IMR-90 (cell line): Measurements from ENCODE around the gene LSM12. TPM values are rescaled to one million over a fixed set of nuclear protein-coding genes. Genes with fewer than 3 reads are reported as not detected.

Experiments used
- ATAC-seq: fragments of 200-7000 bp; cut with Tn5 transposase; 2 replicates; pipeline ENCODE4 v1.9.1; 2020; ENCODE audit warnings: low read depth, mild to moderate bottlenecking, moderate library complexity
- BruUV-seq: library from RNA; stranded (reverse); fragments of 400-500 nt; replicated peaks from 2 replicates; lab custom pipeline; 2021; lab: Mats Ljungman, UMichigan
- CTCF ChIA-PET: fragments of 300-600 bp; formaldehyde crosslinking; extraction: SDS; loops from one replicate; lab custom pipeline; 2021; ENCODE audit warnings: antibody characterized with exemption; lab: Yijun Ruan, JAX
- POLR2A ChIA-PET: fragments of 300-600 bp; sonication (Branson Sonifier 250); formaldehyde crosslinking; loops from one replicate; lab custom pipeline; 2022; ENCODE audit warnings: antibody characterized with exemption; ENCODE audit not compliant: unreplicated experiment; lab: Charles Lee
- DNase-seq: peaks from one replicate; pipeline ENCODE4 v3.0.0; 2013
- H2AFZ ChIP-seq: replicated peaks from 2 replicates; pipeline ENCODE3; 2013; ENCODE audit warnings: low read length, mild to moderate bottlenecking; ENCODE audit not compliant: poor library complexity
- H2AK5ac ChIP-seq: 2 replicates; pipeline ENCODE4 v1.6.1; 2013; ENCODE audit warnings: low read depth, low read length, inconsistent platforms
- H2AK9ac ChIP-seq: replicated peaks from 2 replicates; pipeline ENCODE3; 2013; ENCODE audit warnings: mild to moderate bottlenecking, low read depth, low read length, moderate library complexity; ENCODE audit not compliant: poor library complexity
- H2BK120ac ChIP-seq: 2 replicates; pipeline ENCODE4 v1.6.1; 2013; ENCODE audit warnings: low read depth, low read length, inconsistent platforms
- H2BK15ac ChIP-seq: 3 replicates; pipeline ENCODE4 v1.6.1; 2013; ENCODE audit warnings: low read depth, low read length, inconsistent platforms
- H2BK20ac ChIP-seq: 2 replicates; pipeline ENCODE4 v1.6.1; 2013; ENCODE audit warnings: low read depth, mild to moderate bottlenecking, inconsistent platforms, low read length, moderate library complexity
- H2BK5ac ChIP-seq: 2 replicates; pipeline ENCODE4 v1.6.1; 2013; ENCODE audit warnings: mild to moderate bottlenecking, low read depth, low read length, inconsistent platforms; ENCODE audit not compliant: poor library complexity, severe bottlenecking
- H3K14ac ChIP-seq: replicated peaks from 2 replicates; pipeline ENCODE4 v1.6.1; 2013; ENCODE audit warnings: low read depth, low read length, inconsistent platforms
- H3K18ac ChIP-seq: 2 replicates; pipeline ENCODE4 v1.6.1; 2013; ENCODE audit warnings: low read depth, low read length, control low read depth
- H3K23ac ChIP-seq: 2 replicates; pipeline ENCODE4 v1.6.1; 2013; ENCODE audit warnings: low read depth, low read length, inconsistent platforms
- H3K27ac ChIP-seq: 2 replicates; pipeline ENCODE4 v1.5.1; 2013; ENCODE audit warnings: mild to moderate bottlenecking, control low read depth, low read length; ENCODE audit not compliant: insufficient read depth
- H3K27me3 ChIP-seq: 2 replicates; pipeline ENCODE4 v1.6.1; 2013; ENCODE audit warnings: low read length; ENCODE audit not compliant: control insufficient read depth, insufficient read depth
- H3K36me3 ChIP-seq: 2 replicates; pipeline ENCODE4 v1.6.1; 2013; ENCODE audit warnings: low read length, mixed read lengths; ENCODE audit not compliant: control insufficient read depth, insufficient read depth
- H3K4ac ChIP-seq: 2 replicates; pipeline ENCODE4 v1.6.1; 2013; ENCODE audit warnings: low read depth, low read length, inconsistent platforms
- H3K4me1 ChIP-seq: 2 replicates; pipeline ENCODE4 v1.6.1; 2013; ENCODE audit warnings: low read length, mixed read lengths; ENCODE audit not compliant: control insufficient read depth, insufficient read depth
- H3K4me2 ChIP-seq: 2 replicates; pipeline ENCODE4 v1.6.1; 2013; ENCODE audit warnings: low read depth, mild to moderate bottlenecking, control low read depth, low read length, moderate library complexity
- H3K4me3 ChIP-seq: 2 replicates; pipeline ENCODE4 v1.5.1; 2013; ENCODE audit warnings: low read depth, mild to moderate bottlenecking, control low read depth, low read length, moderate library complexity; ENCODE audit not compliant: insufficient read depth
- H3K56ac ChIP-seq: 2 replicates; pipeline ENCODE4 v1.6.1; 2013; ENCODE audit warnings: low read length, inconsistent platforms; ENCODE audit not compliant: insufficient read depth; ENCODE audit errors: extremely low read depth
- H3K79me1 ChIP-seq, 2 experiments: 2 replicates each; pipeline ENCODE4 v1.6.1; 2013; ENCODE audit warnings: low read length in 2 of 2, inconsistent platforms in 1 of 2, low read depth in 1 of 2
- H3K9ac ChIP-seq: 2 replicates; pipeline ENCODE4 v1.6.1; 2013; ENCODE audit warnings: low read depth, low read length, control low read depth
- H3K9me1 ChIP-seq: 2 replicates; pipeline ENCODE4 v1.6.1; 2013; ENCODE audit warnings: low read length, inconsistent platforms; ENCODE audit not compliant: insufficient read depth
- H3K9me3 ChIP-seq: 2 replicates; pipeline ENCODE4 v1.6.1; 2013; ENCODE audit warnings: low read length; ENCODE audit not compliant: control insufficient read depth, insufficient read depth
- H4K20me1 ChIP-seq: 2 replicates; pipeline ENCODE4 v1.6.1; 2013; ENCODE audit warnings: low read length, inconsistent platforms; ENCODE audit not compliant: insufficient read depth
- H4K5ac ChIP-seq: 2 replicates; pipeline ENCODE4 v1.6.1; 2013; ENCODE audit warnings: mild to moderate bottlenecking, low read depth, low read length, control low read depth
- H4K8ac ChIP-seq, 2 experiments: 2 replicates each; pipeline ENCODE4 v1.6.1; 2013; ENCODE audit warnings: low read depth in 2 of 2, low read length in 2 of 2, control low read depth in 1 of 2, inconsistent platforms in 1 of 2
- H4K91ac ChIP-seq: 2 replicates; pipeline ENCODE4 v1.6.1; 2013; ENCODE audit warnings: low read depth, low read length, inconsistent platforms; ENCODE audit not compliant: insufficient read depth
- CEBPB ChIP-seq: IDR thresholded peaks from 2 replicates; pipeline ENCODE4 v1.6.1; 2012; ENCODE audit warnings: low read depth, low read length, improper control_type of control experiment
- POLR2A ChIP-seq: IDR thresholded peaks from 2 replicates; pipeline ENCODE4 v1.6.1; 2012; ENCODE audit warnings: mild to moderate bottlenecking, low read depth, low read length
- WGBS, 2 experiments: methylation state at CpG; one replicate each; pipeline versions ENCODE4 v1.1.5 to v1.1.7; 2013; ENCODE audit warnings: missing lambda C conversion rate in 2 of 2; ENCODE audit not compliant: insufficient read length in 1 of 2; ENCODE audit errors: extremely low coverage in 2 of 2; 5-methylcytosine and 5-hydroxymethylcytosine counted together
- dilution Hi-C: fragments of 300-500 bp; cut with HindIII; formaldehyde crosslinking; loops from one replicate; pipeline ENCODE4 v1.14.3; 2018; ENCODE audit warnings: low sequenced_read_pairs; ENCODE audit not compliant: unreplicated experiment
- in situ Hi-C: fragments of 300-500 bp; cut with MboI; formaldehyde crosslinking; loops from 3 replicates; pipeline ENCODE4 v1.14.3; 2019; ENCODE audit warnings: low sequenced_read_pairs, inconsistent platforms, mixed read lengths
- intact Hi-C: fragments of 100-400 bp; cut with micrococcal nuclease; formaldehyde crosslinking; loops from 2 replicates; pipeline ENCODE4 v1.10.0; 2022
- polyA plus RNA-seq, 3 experiments: library from polyadenylated mRNA; depleted of rRNA; stranded (reverse); fragments of >200 nt; gene quantifications; 2 replicates each; pipeline ENCODE4 v1.2.3, GENCODE V29; 2012; ENCODE audit warnings: low replicate concordance in 1 of 3
- total RNA-seq: library from RNA; depleted of rRNA; stranded (reverse); fragments of >200 nt; gene quantifications from 2 replicates; pipeline ENCODE4 v1.2.3, GENCODE V29; 2012
- TF ChIP-seq, protein P1 (sequence below): conservative IDR thresholded peaks from 2 replicates; pipeline ENCODE4 v1.5.1; 2012; ENCODE audit warnings: mild to moderate bottlenecking, low read depth, low read length, improper control_type of control experiment

Gene LSM12
- total and polyA plus RNA-seq, 2 of the 4 experiments (the other 2 are of a cell fraction): 38.0 to 41.0 TPM

GRCh38 chr17:44085908-44086307 is 19.4 kb upstream of the LSM12 start:
- H3K4ac ChIP-seq: peak overlapping the region; percentile 96
- H2AFZ ChIP-seq: peak overlapping the region; percentile 79
- H4K91ac ChIP-seq: peak overlapping the region; percentile 77
- in situ Hi-C loops: no loop called here
- POLR2A ChIA-PET: no interaction called here
- H4K8ac ChIP-seq: peak overlapping the region; percentile 4 to 74; a peak in 2 of 4 replicates
- peaks cover 19 to 71% of the 10 kb centered on the region in 2 experiments; a peak in 3 of 4 replicates for H3K79me1 ChIP-seq
- H3K9me3 ChIP-seq: no peaks in the 10 kb centered on the region
- peak overlapping the region; percentile 66 for H4K5ac ChIP-seq
- peaks cover 34% of the 10 kb centered on the region for H3K36me3 ChIP-seq
- H3K14ac ChIP-seq: peak overlapping the region; percentile 82
- DNase-seq (no peak), ATAC-seq (peak; percentile 9)
- peaks cover 10% of the 10 kb centered on the region; the same call in 1 of the 2 replicates for H4K20me1 ChIP-seq
- no peak overlapping the region; the same call in 1 of the 2 replicates for H3K4me2 ChIP-seq
- CTCF ChIA-PET: interaction anchor here (1.3 kb wide), 1 partner anchor 30 kb away, joined by 4 read pairs; no protein-coding TSS in a partner anchor
- H2AK9ac ChIP-seq: peak overlapping the region; percentile 96
- H3K9ac ChIP-seq: peak overlapping the region; percentile 5; the same call in 1 of the 2 replicates
- no CpG with 5 or more reads among the region's 5 CpGs for WGBS, 2 experiments
- H3K27ac ChIP-seq: peak overlapping the region; percentile 49
- H2BK5ac ChIP-seq: peak overlapping the region; percentile 88
- no peak overlapping the region for H3K4me3 ChIP-seq
- peak overlapping the region; percentile 93 for H2AK5ac ChIP-seq
- H3K18ac ChIP-seq: peak overlapping the region; percentile 50
- dilution Hi-C loops: no loop called here
- no peaks in the 10 kb centered on the region for H3K27me3 ChIP-seq
- no peak overlapping the region for H3K56ac ChIP-seq
- no TSS peak for BruUV-seq
- H3K4me1 ChIP-seq: peaks cover 21% of the 10 kb centered on the region
- H3K9me1 ChIP-seq: peaks cover 17% of the 10 kb centered on the region
- peak overlapping the region; percentile 69 for H2BK20ac ChIP-seq
- peak overlapping the region; percentile 82; the same call in 2 of the 3 replicates for H2BK15ac ChIP-seq
- H3K23ac ChIP-seq: peak overlapping the region; percentile 97
- peak overlapping the region; percentile 88 for H2BK120ac ChIP-seq
- intact Hi-C loops: no loop called here
- TF ChIP-seq CEBPB (no peak), POLR2A (no peak)
- TF ChIP-seq, protein P1, sequence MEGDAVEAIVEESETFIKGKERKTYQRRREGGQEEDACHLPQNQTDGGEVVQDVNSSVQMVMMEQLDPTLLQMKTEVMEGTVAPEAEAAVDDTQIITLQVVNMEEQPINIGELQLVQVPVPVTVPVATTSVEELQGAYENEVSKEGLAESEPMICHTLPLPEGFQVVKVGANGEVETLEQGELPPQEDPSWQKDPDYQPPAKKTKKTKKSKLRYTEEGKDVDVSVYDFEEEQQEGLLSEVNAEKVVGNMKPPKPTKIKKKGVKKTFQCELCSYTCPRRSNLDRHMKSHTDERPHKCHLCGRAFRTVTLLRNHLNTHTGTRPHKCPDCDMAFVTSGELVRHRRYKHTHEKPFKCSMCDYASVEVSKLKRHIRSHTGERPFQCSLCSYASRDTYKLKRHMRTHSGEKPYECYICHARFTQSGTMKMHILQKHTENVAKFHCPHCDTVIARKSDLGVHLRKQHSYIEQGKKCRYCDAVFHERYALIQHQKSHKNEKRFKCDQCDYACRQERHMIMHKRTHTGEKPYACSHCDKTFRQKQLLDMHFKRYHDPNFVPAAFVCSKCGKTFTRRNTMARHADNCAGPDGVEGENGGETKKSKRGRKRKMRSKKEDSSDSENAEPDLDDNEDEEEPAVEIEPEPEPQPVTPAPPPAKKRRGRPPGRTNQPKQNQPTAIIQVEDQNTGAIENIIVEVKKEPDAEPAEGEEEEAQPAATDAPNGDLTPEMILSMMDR: no peak
